Fibroblast of lung (primary cell): ENCODE measurements around the gene CLK4. TPM values are rescaled to one million over a fixed set of nuclear protein-coding genes. Genes with fewer than 3 reads are reported as not detected.

Source experiments
- DNase-seq, 2 donors: peaks; one replicate each; pipeline versions ENCODE4 v3.0.0 to v3.0.0-alpha.2; 2010; ENCODE audit warnings: low read depth in 2 of 2
- H2AFZ ChIP-seq: 2 replicates; pipeline ENCODE4 v1.5.1; 2012; ENCODE audit warnings: low read length, control low read depth, inconsistent platforms
- H3K27ac ChIP-seq: 2 replicates; pipeline ENCODE4 v1.5.1; 2011; ENCODE audit warnings: low read length, control low read depth; ENCODE audit not compliant: insufficient read depth
- H3K27me3 ChIP-seq: 2 replicates; pipeline ENCODE4 v1.5.1; 2011; ENCODE audit warnings: mild to moderate bottlenecking, low read length; ENCODE audit not compliant: control insufficient read depth, insufficient read depth
- H3K36me3 ChIP-seq: 2 replicates; pipeline ENCODE4 v1.5.1; 2011; ENCODE audit warnings: low read length; ENCODE audit not compliant: control insufficient read depth, insufficient read depth
- H3K4me1 ChIP-seq: 2 replicates; pipeline ENCODE4 v1.5.1; 2011; ENCODE audit warnings: low read length; ENCODE audit not compliant: control insufficient read depth, insufficient read depth; ENCODE audit errors: extremely low read depth
- H3K4me2 ChIP-seq: 2 replicates; pipeline ENCODE4 v1.5.1; 2011; ENCODE audit warnings: low read length, control low read depth; ENCODE audit not compliant: insufficient read depth; ENCODE audit errors: extremely low read depth
- H3K4me3 ChIP-seq, 4 experiments: fragments of 200-600 bp in 1 of 4; sonication (generic) in 1 of 4; replicated peaks in 1 of 4; 2 replicates each; pipeline ENCODE4 v1.5.1; 2011 to 2016; ENCODE audit warnings: low read length in 4 of 4, low read depth in 3 of 4, mild to moderate bottlenecking in 3 of 4, control low read depth in 2 of 4, inconsistent platforms in 1 of 4, mixed read lengths in 1 of 4; ENCODE audit not compliant: insufficient read depth in 1 of 4; ENCODE audit errors: control extremely low read depth in 1 of 4
- H3K79me2 ChIP-seq: 2 replicates; pipeline ENCODE4 v1.5.1; 2012; ENCODE audit warnings: mild to moderate bottlenecking, low read length, inconsistent platforms; ENCODE audit not compliant: control insufficient read depth, insufficient read depth
- H3K9ac ChIP-seq: 2 replicates; pipeline ENCODE4 v1.5.1; 2011; ENCODE audit warnings: mild to moderate bottlenecking, low read length, control low read depth; ENCODE audit not compliant: insufficient read depth
- H3K9me3 ChIP-seq: 2 replicates; pipeline ENCODE4 v1.5.1; 2012; ENCODE audit warnings: low read depth, low read length; ENCODE audit not compliant: control insufficient read depth, insufficient read depth
- H4K20me1 ChIP-seq: 2 replicates; pipeline ENCODE4 v1.5.1; 2011; ENCODE audit warnings: low read length; ENCODE audit not compliant: control insufficient read depth, insufficient read depth; ENCODE audit errors: extremely low read depth
- CTCF ChIP-seq, 2 donors: IDR thresholded peaks in 1 of 2; conservative IDR thresholded peaks in 1 of 2; 1 replicate in 1 of 2; 2 replicates in 1 of 2; pipeline ENCODE4 v1.5.1; 2011 to 2012; ENCODE audit warnings: low read length in 2 of 2, control low read depth in 1 of 2, inconsistent platforms in 1 of 2, low read depth in 1 of 2, mild to moderate bottlenecking in 1 of 2
- EZH2 ChIP-seq: IDR thresholded peaks from 2 replicates; pipeline ENCODE4 v1.5.1; 2012; ENCODE audit warnings: low read length, control low read depth, mild to moderate bottlenecking; ENCODE audit errors: missing control alignments
- polyA plus RNA-seq, 2 donors: library from polyadenylated mRNA; depleted of rRNA in 1 of 2; stranded (reverse) in 1 of 2; unstranded in 1 of 2; fragments of >200 nt; gene quantifications; 2 replicates each; pipeline ENCODE4 v1.2.1, GENCODE V29; 2011 to 2012; ENCODE audit warnings: missing spikeins in 1 of 2
- total RNA-seq: library from RNA; depleted of rRNA; stranded (reverse); fragments of >200 nt; gene quantifications from 2 replicates; pipeline ENCODE4 v1.2.1, GENCODE V29; 2014

Gene CLK4
- total and polyA plus RNA-seq, 2 donors (not counting 1 experiment from before 2014, with no cell fraction given) = 20.7 to 27.9 TPM

GRCh38 chr5:178581621-178582020, 45.2 kb downstream of the CLK4 start:
- Histone ChIP-seq H3K4me1 (no peaks in the 10 kb centered on the region), H3K4me2 (no peak overlapping the region), H2AFZ (no peak overlapping the region), H3K27me3 (peaks cover 3% of the 10 kb centered on the region), H3K79me2 (no peaks in the 10 kb centered on the region), H4K20me1 (no peaks in the 10 kb centered on the region), H3K4me3 (no peak overlapping the region), H3K36me3 (no peaks in the 10 kb centered on the region), H3K9ac (no peak overlapping the region), H3K27ac (no peak overlapping the region), H3K9me3 (peaks cover 3% of the 10 kb centered on the region)
- no peak for DNase-seq
- TF ChIP-seq CTCF (conservative IDR thresholded peaks at IDR 0.05 in 1 of 2, IDR thresholded peaks at IDR 0.05 in 1 of 2; ENCODE audit: low read depth in 1 of 2, low read length in 2 of 2) (no peak), EZH2 (no peak)

GRCh38 chr5:178580271-178580955, 46.4 kb downstream of the CLK4 start:
- H3K36me3 ChIP-seq = no peaks in the 10 kb centered on the region
- peaks cover under 1% of the 10 kb centered on the region for H3K9me3 ChIP-seq
- no peak overlapping the region for H3K4me2 ChIP-seq
- no peaks in the 10 kb centered on the region for H3K4me1 ChIP-seq
- no peaks in the 10 kb centered on the region for H4K20me1 ChIP-seq
- H2AFZ ChIP-seq = no peak overlapping the region
- TF ChIP-seq EZH2 = no peak
- TF ChIP-seq CTCF (conservative IDR thresholded peaks at IDR 0.05 in 1 of 2, IDR thresholded peaks at IDR 0.05 in 1 of 2; ENCODE audit: low read depth in 1 of 2, low read length in 2 of 2) = no peak
- H3K9ac ChIP-seq = no peak overlapping the region
- H3K27ac ChIP-seq = no peak overlapping the region
- no peak for DNase-seq
- no peak overlapping the region for H3K4me3 ChIP-seq
- no peaks in the 10 kb centered on the region for H3K79me2 ChIP-seq
- peaks cover under 1% of the 10 kb centered on the region for H3K27me3 ChIP-seq

GRCh38 chr5:178577944-178578343, 48.9 kb downstream of the CLK4 start:
- no peaks in the 10 kb centered on the region for H3K4me1 ChIP-seq
- no peak overlapping the region for H3K27ac ChIP-seq
- H3K79me2 ChIP-seq = no peaks in the 10 kb centered on the region
- no peak overlapping the region for H3K9ac ChIP-seq
- H4K20me1 ChIP-seq = no peaks in the 10 kb centered on the region
- H3K36me3 ChIP-seq = no peaks in the 10 kb centered on the region
- H3K9me3 ChIP-seq = no peaks in the 10 kb centered on the region
- H3K27me3 ChIP-seq = no peaks in the 10 kb centered on the region
- H3K4me2 ChIP-seq = no peak overlapping the region
- H3K4me3 ChIP-seq = no peak overlapping the region
- no peak for DNase-seq
- no peak overlapping the region for H2AFZ ChIP-seq
- TF ChIP-seq CTCF (conservative IDR thresholded peaks at IDR 0.05 in 1 of 2, IDR thresholded peaks at IDR 0.05 in 1 of 2; ENCODE audit: low read depth in 1 of 2, low read length in 2 of 2) (no peak), EZH2 (no peak)
